Epithelial cell of proximal tubule (primary cell): ENCODE data around the gene SDK1. TPM values are rescaled to one million over a fixed set of nuclear protein-coding genes. Genes with fewer than 3 reads are reported as not detected.

Source experiments
- DNase-seq: peaks from one replicate; pipeline ENCODE4 v3.0.0-alpha.2; 2011; ENCODE audit warnings: low read depth
- H3K4me3 ChIP-seq: 2 replicates; pipeline ENCODE4 v1.5.1; 2011; ENCODE audit warnings: low read depth, mild to moderate bottlenecking, low read length
- CTCF ChIP-seq: conservative IDR thresholded peaks from 2 replicates; pipeline ENCODE4 v1.5.1; 2012; ENCODE audit warnings: low read depth, mild to moderate bottlenecking, low read length
- total RNA-seq: library from RNA; depleted of rRNA; stranded (reverse); fragments of >200 nt; gene quantifications from 2 replicates; pipeline ENCODE4 v1.2.3, GENCODE V29; 2015

SDK1 gene
- total RNA-seq, 1 donor from 2014 or later = 0.75 TPM

GRCh38 chr7:4222676-4223075, 921.6 kb downstream of the SDK1 start:
- no peak for DNase-seq
- TF ChIP-seq CTCF = no peak
- H3K4me3 ChIP-seq = no peak overlapping the region

DNA sequence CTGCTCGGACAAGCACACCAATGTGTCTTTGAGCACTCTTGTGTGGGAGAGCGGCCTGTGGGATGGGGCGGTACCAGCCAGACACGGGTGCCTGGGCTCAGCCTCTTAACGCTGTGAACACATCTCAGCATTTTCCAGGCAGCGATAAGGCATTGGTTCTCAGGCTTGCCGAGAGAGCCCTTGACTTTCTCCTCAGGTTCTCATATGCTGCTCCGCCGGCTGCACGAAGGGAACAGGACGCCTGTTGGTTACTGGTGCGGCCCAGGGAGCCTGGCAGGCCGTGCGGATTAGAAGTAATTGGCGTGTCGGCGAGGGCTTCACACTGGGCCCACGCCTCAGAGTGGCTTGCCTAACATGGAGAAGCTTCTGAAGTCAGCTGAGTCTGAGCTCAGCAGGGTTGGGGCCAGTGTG, 924.3 kb downstream of the SDK1 start:
- H3K4me3 ChIP-seq = no peak overlapping the region
- no peak for TF ChIP-seq CTCF

DNA sequence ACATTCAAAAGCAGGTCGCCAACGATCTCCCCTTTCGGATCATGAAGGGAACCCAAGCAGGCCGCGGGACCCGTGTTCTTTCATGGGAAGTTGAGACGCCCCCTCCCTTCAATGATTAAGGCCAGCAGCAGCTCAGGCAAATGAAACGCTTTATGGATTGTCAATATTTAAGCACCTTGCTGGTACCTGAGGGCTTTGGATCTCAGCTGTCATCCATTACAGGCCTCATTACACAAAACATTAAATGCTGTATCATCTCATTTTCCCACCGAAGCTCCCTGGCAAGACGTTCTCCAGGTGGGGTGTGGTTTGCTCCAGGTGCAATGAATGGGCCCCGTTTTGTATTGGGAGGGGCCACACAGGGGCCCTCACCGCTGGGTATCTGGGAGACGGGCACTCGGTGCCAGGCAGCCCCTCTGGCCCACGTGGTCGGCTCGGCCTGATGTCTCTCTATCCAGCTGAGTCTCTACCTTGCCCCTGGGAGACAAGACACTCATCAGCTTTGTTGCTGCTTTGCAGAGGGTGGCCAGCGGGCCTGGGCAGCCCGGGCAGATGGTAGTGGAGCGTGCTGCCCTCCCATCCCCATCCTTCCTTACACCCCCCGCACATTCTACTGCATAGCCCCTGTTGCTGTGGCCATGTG, 925.0 kb downstream of the SDK1 start:
- no peak for TF ChIP-seq CTCF
- no peak for DNase-seq
- no peak overlapping the region for H3K4me3 ChIP-seq

More for the DNA sequence above, 924.3 kb downstream of the SDK1 start:
- no peak for DNase-seq

DNA sequence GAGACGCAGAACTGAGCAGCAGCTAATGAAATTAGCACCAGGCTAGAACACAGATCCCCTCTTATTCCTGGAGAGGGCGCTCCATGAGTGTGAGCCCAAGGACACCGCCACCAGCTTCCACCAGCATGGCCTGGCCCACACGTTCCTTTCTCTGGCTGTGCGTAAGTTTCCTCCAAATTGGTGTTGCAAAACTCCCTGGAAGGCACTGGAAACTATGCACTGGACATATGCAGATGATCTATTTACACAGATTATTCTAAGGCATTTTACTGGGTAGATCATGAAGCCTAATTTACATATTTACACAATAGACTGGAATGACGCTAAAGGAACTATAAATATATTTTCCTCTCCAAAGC, 925.5 kb downstream of the SDK1 start:
- no peak for TF ChIP-seq CTCF
- H3K4me3 ChIP-seq = no peak overlapping the region
- DNase-seq = no peak

DNA sequence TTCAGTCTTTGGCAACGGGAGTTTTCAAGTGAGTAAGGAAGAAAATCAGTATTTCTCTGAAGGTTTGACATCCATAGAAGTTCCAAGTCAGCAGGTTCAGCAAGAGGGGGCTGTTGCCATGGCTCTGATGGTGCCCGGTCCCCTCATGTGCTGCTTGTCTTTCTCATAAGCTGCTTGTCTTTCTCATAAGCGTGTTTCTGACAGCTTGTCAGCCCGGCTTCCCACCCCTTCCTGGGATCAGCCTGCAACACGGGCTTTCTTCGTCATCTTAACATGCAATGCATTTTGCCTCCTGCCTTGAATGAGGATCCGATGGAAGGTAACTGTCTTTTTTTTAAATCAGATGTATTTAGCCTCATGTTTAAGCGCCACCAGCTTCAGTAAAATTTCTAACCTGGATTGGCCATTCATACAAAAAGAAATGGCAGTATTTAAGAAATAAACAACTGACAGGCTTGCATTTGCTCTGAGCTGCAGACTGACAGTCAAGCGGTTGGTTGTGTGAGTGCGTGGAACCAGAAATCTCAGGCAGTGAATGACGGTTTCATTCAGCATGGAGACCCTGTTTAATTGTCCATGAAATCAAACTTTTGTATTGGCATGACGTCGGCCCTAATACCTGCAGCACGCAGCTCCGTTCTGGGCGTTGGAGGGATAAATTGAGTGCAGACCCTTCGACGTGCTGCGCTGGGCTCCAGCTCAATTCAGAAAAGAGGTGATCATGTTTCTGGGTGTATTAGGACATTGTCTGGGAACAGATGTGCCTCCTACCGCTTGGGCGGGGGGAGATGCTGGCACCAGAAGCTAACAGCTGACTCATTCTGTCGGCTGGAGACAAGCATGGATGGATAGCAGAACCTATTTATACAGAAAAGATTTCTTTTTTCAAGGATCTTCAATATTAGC, 926.3 kb downstream of the SDK1 start:
- TF ChIP-seq CTCF = no peak
- no peak overlapping the region for H3K4me3 ChIP-seq
- DNase-seq = no peak

GRCh38 chr7:4230352-4230751, 929.3 kb downstream of the SDK1 start:
- DNase-seq = no peak
- no peak for TF ChIP-seq CTCF
- no peak overlapping the region for H3K4me3 ChIP-seq

DNA sequence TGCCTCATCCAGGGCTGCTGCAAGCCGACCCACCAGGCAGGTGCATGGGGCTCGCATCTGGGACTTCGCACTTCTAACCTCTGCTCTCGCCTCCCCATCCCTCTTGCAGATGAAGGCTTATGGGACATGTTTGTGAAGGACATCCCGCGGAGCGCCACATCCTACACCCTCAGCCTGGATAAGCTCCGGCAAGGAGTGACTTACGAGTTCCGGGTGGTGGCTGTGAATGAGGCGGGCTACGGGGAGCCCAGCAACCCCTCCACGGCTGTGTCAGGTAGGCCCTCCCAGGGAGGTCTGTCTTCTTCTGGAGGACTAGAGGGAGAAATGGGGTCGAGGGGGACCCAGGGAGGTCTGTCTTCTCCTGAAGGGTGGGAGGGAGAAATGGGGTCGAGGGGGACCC, 932.1 kb downstream of the SDK1 start:
- DNase-seq = no peak
- H3K4me3 ChIP-seq = no peak overlapping the region
- no peak for TF ChIP-seq CTCF
